T follicular helper cell (primary cell): ENCODE measurements around the gene CD96.
"Not testable (repeated sequence)": the region's sequence is repeated elsewhere in the genome, so short reads cannot be mapped to it uniquely, and the experiment has no call there.

Experiments
- DNase-seq: peaks from one replicate; pipeline ENCODE4 v3.0.0-alpha.2; 2020; ENCODE audit warnings: low read depth
- total RNA-seq, 2 experiments: gene quantifications; one replicate each; lab custom pipeline; 2026; lab: John Stamatoyannopoulos, UW

CD96 gene, protein sequence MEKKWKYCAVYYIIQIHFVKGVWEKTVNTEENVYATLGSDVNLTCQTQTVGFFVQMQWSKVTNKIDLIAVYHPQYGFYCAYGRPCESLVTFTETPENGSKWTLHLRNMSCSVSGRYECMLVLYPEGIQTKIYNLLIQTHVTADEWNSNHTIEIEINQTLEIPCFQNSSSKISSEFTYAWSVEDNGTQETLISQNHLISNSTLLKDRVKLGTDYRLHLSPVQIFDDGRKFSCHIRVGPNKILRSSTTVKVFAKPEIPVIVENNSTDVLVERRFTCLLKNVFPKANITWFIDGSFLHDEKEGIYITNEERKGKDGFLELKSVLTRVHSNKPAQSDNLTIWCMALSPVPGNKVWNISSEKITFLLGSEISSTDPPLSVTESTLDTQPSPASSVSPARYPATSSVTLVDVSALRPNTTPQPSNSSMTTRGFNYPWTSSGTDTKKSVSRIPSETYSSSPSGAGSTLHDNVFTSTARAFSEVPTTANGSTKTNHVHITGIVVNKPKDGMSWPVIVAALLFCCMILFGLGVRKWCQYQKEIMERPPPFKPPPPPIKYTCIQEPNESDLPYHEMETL
- total RNA-seq: 124 to 495 reads per million in 2 experiments

DNA sequence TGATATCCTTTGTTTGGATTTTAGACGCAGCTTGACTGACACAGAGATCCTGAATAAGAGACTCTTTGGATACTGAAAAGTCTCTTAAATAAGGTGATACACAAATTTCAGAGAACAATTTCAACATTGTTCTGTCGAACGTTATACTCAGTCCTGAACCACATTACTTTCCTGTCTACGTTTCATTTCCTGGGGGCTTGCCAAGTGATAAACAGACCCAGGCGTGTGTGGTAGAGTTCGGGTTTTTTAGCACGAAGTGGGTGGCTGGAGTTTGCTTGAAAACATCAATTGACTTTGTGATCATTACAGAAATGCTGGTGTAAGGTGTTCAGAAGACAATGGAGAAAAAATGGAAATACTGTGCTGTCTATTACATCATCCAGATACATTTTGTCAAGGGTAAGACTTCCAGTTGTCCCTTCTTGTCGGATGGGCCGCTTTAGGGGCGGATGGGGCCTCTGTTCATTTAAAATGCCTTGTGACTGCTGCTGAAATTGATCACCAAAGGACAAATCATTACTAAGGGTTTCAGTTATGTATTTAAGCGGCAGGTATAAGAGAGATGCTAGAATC lies at the start of gene CD96:
CD96 (plus strand) TSS at position 287 of the 573 bp plus-strand sequence; CDS start at position 339, 52 bp downstream.
- DNase-seq: peak; percentile 56

DNA sequence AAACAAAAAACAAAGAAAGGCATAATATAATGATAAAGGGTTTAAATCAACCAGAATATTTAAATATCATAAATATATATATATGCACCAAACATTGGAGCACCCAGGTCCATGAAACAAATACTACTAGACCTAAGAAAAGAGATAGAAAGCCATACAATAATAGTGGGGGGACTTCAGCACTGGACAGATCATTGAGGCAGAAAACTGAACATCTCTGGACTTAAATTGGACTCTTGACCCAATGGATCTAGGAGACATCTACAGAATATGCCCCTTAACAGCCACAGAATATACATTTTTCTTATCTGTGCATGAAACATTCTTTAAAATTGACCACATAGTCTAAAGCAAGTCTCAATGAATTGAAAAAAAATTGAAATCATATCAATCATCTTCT lies 48.7 kb upstream of the CD96 start:
- no peak for DNase-seq

DNA sequence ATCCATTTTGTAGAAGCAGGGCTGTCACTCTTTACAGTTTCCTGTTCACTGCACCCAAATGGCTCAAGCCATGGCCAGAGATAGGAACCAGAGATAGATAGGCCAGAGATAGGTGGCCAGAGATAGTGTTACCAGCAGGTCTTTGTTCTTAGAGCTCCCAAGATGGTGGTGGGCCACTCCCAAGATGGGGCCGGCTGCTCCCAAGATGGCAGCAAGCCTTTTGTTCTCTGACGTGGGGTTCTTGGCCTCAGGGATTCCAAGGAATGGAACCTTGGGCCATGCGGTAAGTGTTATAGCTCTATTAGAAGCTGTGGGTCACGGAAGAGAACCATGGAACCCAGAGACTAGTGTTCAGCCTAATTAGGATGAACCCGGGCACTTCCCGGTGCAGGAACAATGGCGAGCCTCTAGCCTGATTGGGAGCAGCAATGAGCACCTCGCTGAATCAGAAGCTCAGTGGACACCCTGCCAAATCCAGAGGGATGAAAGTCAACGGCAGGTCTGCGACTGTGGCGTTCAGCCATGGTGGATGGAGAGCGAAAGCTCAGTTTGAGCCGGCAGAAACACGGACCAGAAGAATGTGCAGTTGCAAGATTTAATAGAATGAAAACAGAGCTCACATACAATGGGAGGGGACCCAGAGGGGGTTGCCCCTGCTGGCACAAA lies 45.0 kb upstream of the CD96 start:
- no peak for DNase-seq

DNA sequence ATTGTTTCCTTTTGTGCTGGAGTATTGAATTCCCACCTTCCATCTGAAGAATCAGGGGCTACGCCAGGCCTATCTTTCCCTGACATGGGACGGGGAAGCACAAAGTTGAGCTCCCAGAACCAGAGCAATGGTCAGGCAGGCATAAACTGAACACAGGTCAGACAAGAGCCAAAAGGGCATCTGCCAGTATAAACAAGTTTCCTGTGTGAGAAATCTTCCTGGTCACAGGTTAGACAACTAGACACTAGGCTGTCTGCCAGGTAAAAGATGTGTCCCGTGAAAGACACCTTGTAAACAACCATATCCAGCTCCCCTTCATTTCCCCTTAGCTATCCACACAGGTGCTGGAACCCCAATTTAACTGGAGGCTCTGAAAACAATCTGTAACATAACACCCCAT lies 44.0 kb upstream of the CD96 start:
- DNase-seq: no peak

DNA sequence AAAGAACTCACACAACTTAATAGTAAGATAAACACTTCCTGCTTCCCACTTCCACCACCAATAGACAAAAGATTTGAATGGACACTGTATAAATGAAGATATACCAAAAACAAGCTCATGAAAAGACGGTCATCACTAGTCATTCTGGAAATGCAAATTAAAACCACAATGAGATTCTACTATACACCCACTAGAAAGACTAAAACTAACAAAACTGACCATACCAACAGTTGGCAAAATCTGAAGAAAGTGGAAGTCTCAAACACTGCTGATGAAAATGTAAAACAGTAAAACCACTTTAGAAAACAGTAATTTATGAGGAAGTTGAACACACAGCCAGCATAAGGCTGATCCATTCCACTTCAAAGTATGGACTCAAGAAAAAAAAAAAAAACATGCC lies 35.6 kb upstream of the CD96 start:
- no peak for DNase-seq

DNA sequence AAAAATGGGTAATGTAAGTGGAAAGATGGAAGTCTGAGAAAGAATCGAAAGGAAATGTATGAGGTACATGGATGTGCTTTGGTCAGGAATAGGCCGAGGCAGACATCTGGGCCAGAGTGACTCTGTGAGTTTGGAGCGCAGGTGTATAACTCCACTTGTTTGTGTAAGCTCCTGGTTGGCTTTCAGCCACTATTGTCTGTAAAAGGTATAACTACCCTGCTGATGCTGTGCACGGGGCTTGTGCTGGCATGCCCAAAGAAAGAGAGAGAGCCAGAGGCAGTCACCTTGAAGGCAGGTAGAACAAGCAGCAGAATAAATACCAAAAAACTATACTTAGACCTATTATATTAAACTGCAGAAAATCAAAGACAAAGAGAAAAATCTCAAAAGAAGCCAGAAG lies 32.7 kb upstream of the CD96 start:
- no peak for DNase-seq

DNA sequence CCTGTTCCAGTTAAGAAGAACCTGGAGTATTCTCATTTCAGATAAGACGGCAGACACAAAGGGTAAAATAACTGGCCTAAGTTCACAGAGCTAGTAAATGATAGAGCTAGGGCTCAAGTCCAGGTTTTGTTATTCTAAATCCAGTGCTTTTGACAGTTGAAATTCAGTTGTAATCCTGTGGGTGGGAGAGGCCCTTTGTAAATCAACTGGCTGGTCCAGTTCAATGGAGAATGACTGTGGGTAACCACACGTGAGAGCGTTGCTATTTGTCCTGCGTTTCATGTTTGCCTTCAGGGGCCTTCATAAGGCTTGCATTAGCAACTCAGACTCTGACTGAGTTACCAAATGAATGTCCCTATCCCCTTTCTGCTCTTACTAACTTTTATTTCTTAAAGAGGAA lies 24.2 kb upstream of the CD96 start:
- no peak for DNase-seq

DNA sequence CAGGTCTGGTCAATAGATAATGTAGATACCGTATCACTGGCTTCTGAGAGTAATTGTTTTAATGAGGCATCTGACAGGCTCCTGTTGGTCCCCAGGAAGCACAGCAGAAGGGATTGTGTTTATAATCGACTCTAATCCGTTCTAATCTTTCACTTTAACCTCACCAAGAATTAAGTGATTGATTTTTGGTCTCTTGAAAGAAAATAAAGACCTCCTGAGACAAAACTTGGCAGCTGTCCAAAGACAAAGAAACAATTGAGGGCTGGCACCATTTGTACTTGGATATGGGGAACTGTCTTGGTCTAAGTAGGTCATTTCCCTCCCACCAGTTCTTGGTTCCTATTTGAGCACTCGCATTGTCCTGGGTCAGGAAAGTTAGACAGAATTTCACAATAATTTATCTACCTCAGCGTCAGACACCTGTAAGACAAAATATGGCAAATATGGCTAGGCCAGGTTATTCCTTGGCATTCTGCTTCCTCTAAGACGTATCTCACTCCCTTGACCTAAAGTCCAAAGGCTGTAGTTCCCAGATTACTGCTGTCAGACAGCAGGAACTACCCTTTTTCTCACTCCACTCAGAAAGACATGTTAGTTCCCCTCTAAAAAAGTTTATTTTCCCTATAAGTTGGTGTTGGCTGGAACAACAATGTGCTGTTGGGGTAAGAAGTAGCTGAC lies 22.7 kb upstream of the CD96 start:
- no peak for DNase-seq

DNA sequence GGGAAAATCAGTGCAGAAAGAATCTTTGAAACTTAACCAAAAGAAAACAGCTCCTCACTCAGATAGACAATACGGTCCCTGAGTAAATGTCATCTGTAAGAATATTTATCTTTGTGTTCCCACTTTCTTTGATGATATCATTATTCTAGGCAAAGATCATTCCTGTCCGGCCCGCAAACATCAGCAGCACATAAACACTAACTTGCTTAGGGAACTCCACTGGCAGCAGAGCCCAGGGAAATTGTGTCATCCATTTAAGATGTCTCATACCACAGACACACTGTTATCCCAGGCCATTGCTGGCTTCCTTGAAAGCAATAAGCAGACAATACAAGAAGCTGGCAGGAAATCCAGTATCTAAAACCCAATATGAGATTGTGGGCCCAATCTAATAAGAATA lies 20.1 kb upstream of the CD96 start:
- no peak for DNase-seq

DNA sequence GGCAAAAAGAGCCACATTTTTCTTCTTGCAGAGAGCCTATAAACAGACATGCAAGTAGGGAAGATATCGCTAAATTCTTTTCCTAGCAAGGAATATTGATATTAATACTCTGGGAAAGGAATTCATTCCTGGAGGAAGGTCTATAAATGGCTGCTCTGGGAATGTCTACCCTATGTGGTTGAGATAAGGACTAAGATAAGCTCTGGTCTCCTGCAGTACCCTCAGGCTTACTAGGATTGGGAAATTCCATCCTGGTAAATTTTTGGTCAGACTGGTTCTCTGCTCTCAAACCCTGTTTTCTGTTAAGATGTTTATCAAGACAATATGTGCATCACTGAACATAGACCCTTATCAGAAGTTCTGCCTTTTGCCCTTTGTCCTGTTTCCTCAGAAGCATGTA lies 17.5 kb upstream of the CD96 start:
- DNase-seq: not testable (repeated sequence)

DNA sequence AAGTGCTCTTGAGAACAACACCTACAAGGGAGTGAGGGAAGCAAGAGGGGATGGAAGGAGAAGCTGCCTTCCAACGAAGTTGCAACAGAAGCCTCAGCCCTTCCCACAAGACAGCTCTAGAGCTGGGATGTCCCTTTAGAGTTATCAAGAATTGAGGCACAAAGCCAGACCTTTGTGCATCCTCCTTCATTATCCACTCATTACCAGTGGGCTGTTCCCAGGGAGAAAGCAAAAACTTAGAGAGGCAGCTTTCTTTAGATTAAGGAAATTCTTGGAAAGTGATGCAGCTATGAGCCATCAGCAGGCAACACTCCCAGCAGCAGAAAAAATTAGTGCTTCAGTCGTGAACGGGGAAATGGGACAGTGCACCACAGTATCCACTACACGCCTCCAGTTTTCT lies 10.6 kb upstream of the CD96 start:
- DNase-seq: no peak

DNA sequence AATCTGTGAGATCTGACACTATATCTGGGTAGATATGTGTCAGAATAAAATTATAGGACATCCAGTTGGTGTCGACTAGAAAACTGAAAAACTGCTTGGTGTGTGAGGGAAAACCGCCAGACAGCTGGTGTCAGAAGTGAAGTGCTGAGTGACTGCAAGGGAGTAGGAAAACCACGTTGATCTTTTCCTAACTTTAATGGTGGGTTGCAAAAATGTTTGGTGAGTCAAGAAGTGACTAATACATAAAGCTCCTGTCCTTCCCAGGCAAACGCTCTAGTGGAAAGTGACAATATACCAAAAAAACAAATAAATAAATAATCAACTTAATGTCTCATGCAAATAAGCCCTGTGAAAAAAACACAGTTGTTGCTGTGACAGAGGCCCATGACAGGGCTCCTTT lies 7.3 kb upstream of the CD96 start:
- no peak for DNase-seq

DNA sequence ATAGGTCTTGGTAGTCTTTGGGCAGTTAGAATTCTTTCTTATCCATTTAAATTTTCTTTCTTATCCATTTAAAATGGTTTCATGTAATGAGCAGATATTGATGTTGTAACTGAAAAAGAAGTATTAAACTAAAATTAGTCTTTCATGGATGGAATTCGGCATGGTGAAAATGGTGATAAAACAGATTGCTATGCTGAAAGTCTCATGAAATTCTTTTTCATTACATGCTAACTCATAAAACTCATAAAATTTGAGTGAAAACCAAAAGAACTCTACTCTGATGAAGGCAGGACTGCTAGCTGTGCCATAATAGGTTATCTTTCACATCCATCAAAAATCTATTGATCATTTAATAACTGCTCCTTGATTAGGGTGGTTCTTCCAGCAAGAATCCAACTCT lies 3.9 kb upstream of the CD96 start:
- DNase-seq: no peak

DNA sequence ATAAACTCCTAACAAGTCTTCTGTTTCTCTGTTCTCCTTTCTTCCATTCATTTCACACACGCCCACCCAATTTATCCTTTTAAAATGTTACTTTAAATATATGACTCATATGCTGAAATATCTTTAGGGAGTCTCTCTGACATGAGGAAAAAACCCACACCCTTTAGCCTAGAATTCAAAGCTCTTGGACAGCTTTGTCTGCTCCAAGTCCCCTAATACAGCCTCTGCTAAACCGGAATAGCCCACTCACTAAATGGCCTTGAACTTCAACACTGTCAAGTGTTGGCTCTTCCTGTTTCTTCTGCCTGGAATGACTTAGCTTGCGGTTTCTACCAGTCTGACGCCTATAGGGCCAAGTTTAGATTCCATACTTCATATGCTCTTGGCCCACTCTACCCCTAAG lies 3.3 kb upstream of the CD96 start:
- DNase-seq: no peak

DNA sequence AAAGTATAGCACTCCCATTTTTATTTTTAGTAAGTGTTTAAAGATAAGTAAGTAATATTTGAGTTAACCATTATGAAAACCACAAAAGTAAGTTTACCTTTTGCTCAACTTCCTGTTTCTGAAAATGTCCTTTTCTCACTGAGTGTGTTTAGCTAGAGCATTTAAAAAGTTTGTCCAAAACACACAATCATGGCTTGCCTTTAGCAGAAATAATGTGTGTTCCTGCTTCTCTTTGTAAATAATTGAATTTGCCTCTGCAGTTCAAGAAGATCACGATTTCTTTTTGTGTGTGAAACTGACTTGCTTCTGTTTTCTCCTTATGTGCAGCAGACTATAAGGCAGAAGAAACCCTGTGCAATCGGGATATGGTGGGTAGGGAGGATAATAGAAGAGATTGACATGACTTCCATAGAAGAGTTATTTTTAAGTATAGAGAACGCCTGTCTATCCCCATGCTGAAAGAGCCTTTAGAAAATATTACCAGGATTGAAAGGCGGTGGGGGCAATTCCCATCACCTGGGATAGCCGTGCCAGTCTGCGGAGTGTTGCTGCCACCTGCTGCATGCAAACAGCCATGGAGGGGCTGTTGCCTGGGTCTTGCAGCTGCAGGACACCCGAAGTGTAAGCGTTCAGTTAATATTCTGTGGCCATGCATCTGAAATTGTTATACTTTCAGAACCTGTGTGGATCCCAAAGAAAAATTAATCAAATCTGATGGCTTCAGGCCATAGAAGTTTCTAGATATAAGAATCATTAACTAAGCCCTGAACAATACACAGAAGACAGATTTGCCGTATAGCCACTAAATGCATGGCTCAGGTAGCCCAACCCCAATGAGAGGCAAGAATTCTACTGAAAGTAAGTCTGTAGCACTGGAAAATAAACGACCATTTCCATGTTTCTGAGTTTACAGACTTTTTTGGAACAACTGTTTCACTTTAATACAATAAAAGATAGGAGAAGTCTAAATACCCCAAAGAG lies 2.4 kb upstream of the CD96 start:
- DNase-seq: peak; percentile 48

DNA sequence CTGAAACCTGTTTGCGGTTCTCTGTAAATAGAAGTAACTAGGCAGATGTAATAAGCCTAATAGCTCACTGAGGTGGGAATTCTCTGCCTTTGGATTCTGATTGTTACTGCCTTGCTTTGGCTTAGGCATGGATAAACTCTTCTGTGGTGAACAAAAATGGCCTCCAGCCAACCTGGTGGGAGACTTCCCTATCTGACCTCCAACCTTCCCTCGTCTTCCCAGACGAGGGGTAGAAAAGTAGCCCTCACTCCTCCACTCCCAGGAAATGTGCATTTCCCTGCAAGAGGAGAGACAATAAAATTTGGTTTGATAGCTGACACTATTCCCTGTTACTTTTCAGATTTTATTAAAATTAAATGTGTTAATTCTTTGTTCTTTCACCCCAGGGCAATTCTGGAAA lies 606 bp upstream of the CD96 start:
- DNase-seq: no peak

DNA sequence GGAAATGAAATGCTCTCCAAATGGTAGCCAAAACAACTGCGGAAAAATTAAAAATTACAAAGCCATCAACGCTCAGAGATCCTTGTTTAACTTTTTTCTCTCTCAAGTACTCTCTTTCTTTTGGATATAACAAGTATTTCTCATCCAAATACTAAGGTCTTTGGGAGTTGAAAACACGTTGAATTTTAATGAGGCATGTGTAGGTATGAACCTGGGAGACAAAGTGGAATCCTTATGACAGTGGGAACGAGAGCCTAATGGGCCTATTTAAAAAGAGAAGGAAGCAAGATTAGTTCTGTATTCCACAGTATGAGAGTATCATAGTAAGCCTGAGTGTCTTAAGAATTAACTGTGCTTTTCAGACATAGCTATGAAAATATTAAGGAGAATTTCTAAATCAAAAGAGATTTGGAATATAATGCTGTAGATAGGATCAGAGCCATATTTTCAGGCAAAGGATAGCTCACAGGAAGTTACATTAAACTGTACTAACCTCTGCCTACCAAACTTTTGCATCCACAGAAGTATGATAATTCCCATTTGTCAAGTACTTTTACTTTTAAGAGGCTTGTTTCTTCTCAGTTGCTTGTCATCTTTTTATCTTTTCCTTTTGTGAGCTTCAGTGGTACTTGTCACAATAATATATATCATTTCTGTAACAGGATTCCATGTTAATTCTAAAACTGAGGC lies 759 bp downstream of the CD96 start:
- DNase-seq: no peak

DNA sequence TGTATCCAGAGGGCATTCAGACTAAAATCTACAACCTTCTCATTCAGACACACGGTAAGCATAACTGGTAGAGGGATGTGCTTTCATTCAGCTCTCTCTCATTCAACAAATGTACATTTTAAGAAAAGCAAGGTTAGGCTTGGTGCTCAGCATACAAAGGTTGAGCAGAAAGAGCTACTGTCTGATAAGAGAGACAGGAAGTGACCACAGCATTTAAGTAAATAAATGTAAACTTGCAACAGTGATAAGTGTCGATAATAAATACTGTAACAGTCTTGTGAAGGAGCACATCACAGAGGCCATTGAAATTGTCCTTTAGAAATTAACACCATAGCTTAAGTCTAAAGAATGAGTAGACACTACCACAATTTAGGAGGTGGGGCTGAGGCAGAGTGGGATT lies 3.4 kb downstream of the CD96 start:
- no peak for DNase-seq

DNA sequence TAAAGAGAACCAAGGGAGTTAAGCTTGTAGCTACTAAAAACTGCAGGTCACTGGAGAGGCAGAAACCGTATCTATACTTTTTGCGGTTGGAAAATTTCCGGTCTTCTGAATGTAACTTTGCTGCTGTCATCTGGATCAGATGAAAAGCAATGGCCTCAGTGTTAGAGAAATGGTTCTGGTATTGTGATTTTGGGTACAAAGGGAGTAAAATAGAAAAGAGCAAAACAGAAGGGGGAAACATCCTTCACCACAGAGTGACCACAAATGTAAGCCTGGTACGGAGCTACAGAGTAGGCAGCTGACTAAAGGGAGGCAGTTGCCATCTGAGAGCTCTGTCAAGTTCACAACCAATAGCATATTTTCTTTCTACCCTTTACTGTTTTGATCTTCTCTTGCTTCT lies 5.6 kb downstream of the CD96 start:
- peak; percentile 48 for DNase-seq

DNA sequence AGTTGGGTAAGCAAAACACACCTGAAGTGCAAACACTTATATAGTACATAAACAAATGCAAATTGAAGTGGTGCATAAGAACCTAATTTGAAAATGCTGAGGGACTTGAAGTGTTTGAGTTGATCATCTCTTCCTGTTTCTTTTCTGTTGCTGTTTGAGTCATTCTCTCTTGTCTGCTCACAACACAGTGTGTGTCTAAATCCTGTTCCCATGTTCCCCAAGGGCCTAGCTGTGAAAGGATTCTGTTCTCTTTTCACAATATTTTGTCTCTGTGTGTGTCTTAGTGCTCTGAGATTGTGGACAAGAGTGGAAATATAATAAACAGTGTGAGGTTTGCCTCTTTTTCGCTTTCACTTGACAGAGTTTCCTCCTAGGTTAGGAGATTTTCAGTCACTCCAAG lies 6.1 kb downstream of the CD96 start:
- DNase-seq: no peak
